Stimulated activated CD8-positive, alpha-beta memory T cell treated with anti-CD3 and anti-CD28 coated beads, Interleukin-12 subunit alpha, Interleukin-12 subunit beta, amount 100 ng/mL, for 24 hours (primary cell): ENCODE measurements around the gene SLC22A5.
"Not testable (repeated sequence)": the region's sequence is repeated elsewhere in the genome, so short reads cannot be mapped to it uniquely, and the experiment has no call there.

ENCODE experiments used
- DNase-seq: peaks from one replicate; pipeline ENCODE4 v3.0.0-alpha.2; 2020; ENCODE audit errors: extremely low read depth

The SLC22A5 gene

GRCh38 chr5:132427281-132428146 is 58.0 kb downstream of the SLC22A5 start:
- DNase-seq, result no peak

- DNase-seq, result no peak
Observed at GRCh38 chr5:132428147-132428482, 58.6 kb downstream of the SLC22A5 start.

GRCh38 chr5:132428484-132429462 is 59.3 kb downstream of the SLC22A5 start:
- DNase-seq, result no peak

GRCh38 chr5:132429463-132430440 is 60.2 kb downstream of the SLC22A5 start:
- no peak for DNase-seq

- DNase-seq, result no peak
Observed at GRCh38 chr5:132430746-132431145, 61.2 kb downstream of the SLC22A5 start.

- DNase-seq, result no peak
Observed at GRCh38 chr5:132431632-132432031, 62.1 kb downstream of the SLC22A5 start.

- no peak for DNase-seq
Observed at GRCh38 chr5:132433141-132433540, 63.6 kb downstream of the SLC22A5 start.

GRCh38 chr5:132434416-132435286 is 65.1 kb downstream of the SLC22A5 start:
- no peak for DNase-seq

- DNase-seq, result no peak
Observed at GRCh38 chr5:132435447-132435846, 65.9 kb downstream of the SLC22A5 start.

- no peak for DNase-seq
Observed at GRCh38 chr5:132435886-132436285, 66.4 kb downstream of the SLC22A5 start.

GRCh38 chr5:132436936-132437335 is 67.4 kb downstream of the SLC22A5 start:
- DNase-seq, result no peak

- no peak for DNase-seq
Observed at GRCh38 chr5:132437604-132438266, 68.2 kb downstream of the SLC22A5 start.

GRCh38 chr5:132438267-132438645 is 68.7 kb downstream of the SLC22A5 start:
- DNase-seq, result not testable (repeated sequence)

GRCh38 chr5:132438917-132439316 is 69.4 kb downstream of the SLC22A5 start:
- DNase-seq, result no peak

- no peak for DNase-seq
Observed at GRCh38 chr5:132439521-132440089, 70.1 kb downstream of the SLC22A5 start.

- no peak for DNase-seq
Observed at GRCh38 chr5:132444061-132444460, 74.6 kb downstream of the SLC22A5 start.
